ENCODE measurements around the gene CHCHD6. TPM values are rescaled to one million over a fixed set of nuclear protein-coding genes. Genes with fewer than 3 reads are reported as not detected.

Gene CHCHD6
- total and polyA plus RNA-seq, 2 donors (not counting 3 experiments of a cell fraction or from before 2014, with no cell fraction given), result 8.4 to 10.1 TPM

GRCh38 chr3:126956361-126956760 lies 252.3 kb downstream of the CHCHD6 start:
- Histone ChIP-seq H3K36me3 (ENCODE audit: control insufficient read depth in 2 of 2, extremely low read depth in 1 of 2, insufficient read depth in 2 of 2, low read length in 2 of 2) (no peaks in the 10 kb centered on the region), H3K4me2 (ENCODE audit: insufficient read depth, low read length) (no peak overlapping the region), H4K20me1 (replicated peaks; ENCODE audit: control insufficient read depth, extremely low read depth, insufficient read depth, low read length) (no peaks in the 10 kb centered on the region), H3K4me1 (ENCODE audit: control insufficient read depth, extremely low read depth, insufficient read depth, low read length) (peaks cover 4% of the 10 kb centered on the region), H3K9me1 (replicated peaks; ENCODE audit: control insufficient read depth, extremely low read depth, insufficient read depth, low read length) (no peaks in the 10 kb centered on the region), H3K4me3 (replicated peaks in 1 of 3; ENCODE audit: insufficient read depth in 1 of 3, low read depth in 1 of 3, low read length in 3 of 3) (no peak overlapping the region), H3K9me3 (replicated peaks; ENCODE audit: control insufficient read depth, insufficient read depth, low read length) (no peaks in the 10 kb centered on the region), H3K79me2 (ENCODE audit: control insufficient read depth, insufficient read depth, low read length) (no peaks in the 10 kb centered on the region), H3K27ac (ENCODE audit: insufficient read depth, low read depth, low read length) (no peak overlapping the region), H3K9ac (replicated peaks; ENCODE audit: extremely low read depth, insufficient read depth, low read length) (no peak overlapping the region), H2AFZ (ENCODE audit: low read depth, low read length) (no peak overlapping the region), H3K27me3 (ENCODE audit: control insufficient read depth in 2 of 2, insufficient read depth in 2 of 2, low read length in 2 of 2) (no peaks in the 10 kb centered on the region)
- no peak for FAIRE-seq
- intact Hi-C loops (cut with micrococcal nuclease), result no loop called here
- no TSS peak for BruUV-seq (replicated peaks)
- ChIA-PET CTCF (interaction anchor here (1.6 kb wide), 1 partner anchor 29 kb away, joined by 4 read pairs; no protein-coding TSS in a partner anchor), POLR2A (no interaction called here)
- dilution Hi-C loops (cut with MboI; ENCODE audit: extremely low pct_ligation_motif_present, low sequenced_read_pairs), result no loop called here
- TF ChIP-seq FOS (IDR thresholded peaks at IDR 0.05; ENCODE audit: borderline replicate concordance, insufficient read depth, low read length) (no peak), POLR2A (IDR thresholded peaks at IDR 0.05; ENCODE audit: low read depth, low read length) (no peak), EZH2 (IDR thresholded peaks at IDR 0.05; ENCODE audit: borderline replicate concordance, low read depth, low read length, severe bottlenecking) (no peak), GATA2 (IDR thresholded peaks at IDR 0.05; ENCODE audit: insufficient read depth, insufficient read length, low read depth, low read length) (no peak), MYC (IDR thresholded peaks at IDR 0.05; ENCODE audit: low read depth, low read length) (no peak), POLR2AphosphoS5 (IDR thresholded peaks at IDR 0.05; ENCODE audit: insufficient read depth, low read depth, low read length) (no peak), JUN (IDR thresholded peaks at IDR 0.05; ENCODE audit: borderline replicate concordance, insufficient read depth, insufficient read length, low read depth) (no peak), MAX (IDR thresholded peaks at IDR 0.05; ENCODE audit: insufficient read depth, insufficient read length) (no peak), CTCF (IDR thresholded peaks at IDR 0.05; ENCODE audit: extremely low read depth in 1 of 2, insufficient read depth in 1 of 2, low read depth in 1 of 2, low read length in 2 of 2) (no peak)
- DNase-seq (ENCODE audit: low read depth, low spot score), result no peak

Data from endothelial cell of umbilical vein (primary cell).